Endothelial cell of hepatic sinusoid (primary cell): ENCODE measurements around the gene TSPAN5.

Experiments
- in situ Hi-C: cut with HindIII; loops from 2 replicates; pipeline ENCODE4 v1.10.0; 2017; ENCODE audit warnings: low sequenced_read_pairs

Gene TSPAN5

DNA sequence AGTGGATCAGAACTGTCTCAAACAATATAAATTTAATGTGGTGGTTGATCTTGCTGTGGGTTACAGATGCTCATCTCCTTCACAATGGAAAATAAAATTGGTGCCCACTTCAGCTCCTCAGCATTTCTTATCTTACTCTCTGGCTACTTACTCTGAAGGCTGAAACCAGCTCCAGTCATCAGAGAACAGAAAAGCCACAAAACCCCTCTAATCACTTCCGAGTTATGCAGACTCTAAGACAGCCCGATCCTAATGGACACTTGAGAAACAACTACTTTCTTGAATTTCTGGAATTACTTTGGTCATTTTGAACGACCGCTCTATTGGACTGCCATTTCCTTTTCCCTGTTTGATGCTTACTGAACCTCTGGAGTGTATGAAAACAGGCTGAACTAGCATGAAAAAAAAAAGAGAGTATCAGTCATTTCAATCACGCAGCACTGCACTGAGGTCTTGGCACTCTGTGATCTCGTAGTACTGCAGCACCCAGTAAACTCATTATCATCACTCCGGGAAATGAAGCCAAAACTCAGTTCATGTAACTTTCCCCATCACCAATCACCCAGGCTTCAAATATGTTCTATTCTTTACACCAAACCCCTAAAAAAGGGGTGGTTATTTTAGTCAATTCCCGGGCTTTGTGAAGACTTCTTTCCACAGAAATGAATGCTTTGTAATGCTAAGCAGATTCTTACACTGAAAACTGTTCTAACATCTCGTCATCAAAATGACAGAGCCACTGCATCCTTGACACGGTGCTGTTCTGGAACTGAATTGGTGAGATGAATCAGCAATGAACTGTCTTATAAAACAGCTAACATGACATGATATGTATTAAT, 54.5 kb downstream of the TSPAN5 start:
- in situ Hi-C loops: no loop called here

- in situ Hi-C loops: no loop called here
These were observed 56.1 kb downstream of the TSPAN5 start for GRCh38 chr4:98602270-98602669.

DNA sequence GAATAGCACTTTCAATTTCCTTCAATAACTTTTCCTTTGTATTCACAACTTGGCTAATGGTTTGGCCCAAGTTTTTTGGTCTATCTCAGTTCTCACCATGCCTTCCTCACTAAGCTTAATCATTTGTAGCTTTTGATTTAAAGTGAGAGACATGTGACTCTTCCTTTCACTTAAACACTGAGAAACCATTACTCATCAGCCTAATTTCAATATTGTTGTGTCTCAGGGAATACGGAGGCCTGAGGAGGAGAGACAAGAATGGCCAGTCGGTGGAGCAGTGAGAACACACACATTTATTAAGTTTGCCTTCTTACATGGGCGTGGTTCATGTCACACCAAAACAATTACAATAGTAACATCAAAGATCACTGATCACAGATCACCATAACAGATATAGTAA, 56.7 kb downstream of the TSPAN5 start:
- in situ Hi-C loops: no loop called here

DNA sequence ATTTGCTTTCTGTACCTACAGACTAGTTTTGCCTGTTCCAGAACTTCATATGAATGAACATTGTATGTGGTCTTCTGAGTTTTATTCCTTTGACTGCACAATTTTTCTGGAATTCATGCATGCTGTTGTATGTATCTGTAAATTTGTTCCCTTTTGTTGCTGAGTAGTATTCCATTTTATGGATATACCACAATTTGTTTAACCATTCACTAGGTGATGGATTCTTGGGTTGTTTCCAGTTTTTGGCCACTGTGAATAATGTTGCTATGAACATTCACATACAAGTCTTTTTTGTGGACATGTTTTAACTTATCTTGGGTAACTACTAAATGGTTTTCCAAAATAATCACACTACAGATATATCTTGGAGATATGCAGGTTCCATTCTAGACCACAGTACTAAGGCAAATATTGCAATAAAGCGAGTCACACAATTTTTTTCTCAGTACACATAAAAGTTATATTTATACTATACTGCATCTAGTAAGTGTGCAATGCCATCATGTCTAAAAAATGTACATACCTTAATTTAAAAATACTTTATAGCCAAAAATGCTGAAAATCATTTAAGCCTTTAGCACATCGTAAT, 58.7 kb downstream of the TSPAN5 start:
- in situ Hi-C loops: no loop called here

DNA sequence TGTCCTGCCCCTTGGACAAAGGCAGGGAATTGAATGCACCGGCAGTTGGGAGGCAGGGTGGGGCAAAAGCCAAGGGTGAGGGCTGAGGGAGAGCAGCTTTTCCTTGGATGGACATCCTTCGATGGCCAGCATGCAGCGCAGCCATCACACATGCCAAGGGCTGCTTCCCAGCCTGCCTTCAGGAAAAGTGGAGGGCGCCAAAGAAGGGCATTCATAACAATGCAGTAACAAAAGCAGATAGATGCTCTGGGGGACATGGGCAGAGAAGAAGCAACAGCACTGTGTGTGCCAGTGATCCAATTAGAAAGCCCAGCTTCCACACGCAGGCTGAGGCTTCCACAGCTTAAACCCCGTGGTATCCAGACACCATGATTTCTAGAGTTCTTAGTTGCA, 71.5 kb downstream of the TSPAN5 start:
- in situ Hi-C loops: no loop called here

DNA sequence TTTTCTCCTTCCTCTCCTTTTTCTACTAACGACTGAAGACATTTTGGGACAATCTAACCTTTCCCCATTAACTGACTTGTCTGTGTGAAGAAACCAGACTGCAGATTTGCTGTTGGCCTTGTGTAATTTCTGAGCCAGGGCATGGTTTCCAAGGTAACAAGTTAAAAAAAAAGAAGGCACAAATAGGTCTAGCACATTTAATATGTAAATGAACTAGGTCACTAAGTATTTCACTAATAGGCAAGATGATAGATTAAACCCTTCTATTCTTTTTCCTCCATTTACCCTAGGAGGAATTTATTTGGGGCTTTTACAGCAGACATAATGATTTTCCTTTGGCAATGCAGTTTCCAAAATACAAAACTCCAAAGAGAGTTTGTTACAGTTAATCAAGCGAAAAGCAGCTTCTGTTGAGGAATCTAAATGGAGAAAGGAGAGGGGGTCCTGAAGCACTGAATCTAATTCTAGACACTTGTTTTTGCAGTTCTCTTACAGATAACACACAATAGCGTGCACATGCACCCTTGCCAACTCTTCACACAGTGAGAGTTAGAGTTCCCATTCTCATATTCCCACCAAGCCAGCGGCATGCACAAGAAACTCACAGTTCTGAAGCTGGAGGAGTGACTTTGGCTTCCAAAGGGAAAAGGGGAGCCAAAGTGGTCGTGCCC, 72.0 kb downstream of the TSPAN5 start:
- in situ Hi-C loops: no loop called here

GRCh38 chr4:98585596-98585995, 72.8 kb downstream of the TSPAN5 start:
- in situ Hi-C loops: no loop called here

GRCh38 chr4:98584265-98584664, 74.1 kb downstream of the TSPAN5 start:
- in situ Hi-C loops: no loop called here

DNA sequence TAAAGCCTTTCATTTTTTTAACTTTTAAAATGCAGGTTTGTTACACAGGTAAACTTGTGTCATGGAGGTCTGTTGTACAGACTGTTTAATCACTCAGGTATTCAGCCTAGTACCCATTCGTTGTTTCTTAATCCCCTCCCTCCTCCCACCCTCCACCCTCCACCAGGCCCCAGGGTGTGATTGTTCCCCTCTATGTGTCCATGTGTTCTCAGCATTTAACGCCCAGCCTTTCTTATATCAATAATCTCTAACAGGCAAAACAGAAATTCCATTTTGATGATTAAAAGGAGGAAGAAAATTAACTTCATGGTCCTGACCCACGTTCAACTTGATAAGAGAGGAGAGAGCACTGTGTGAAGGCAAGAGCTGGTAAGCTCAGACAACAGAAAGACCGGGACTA, 75.1 kb downstream of the TSPAN5 start:
- in situ Hi-C loops: no loop called here

DNA sequence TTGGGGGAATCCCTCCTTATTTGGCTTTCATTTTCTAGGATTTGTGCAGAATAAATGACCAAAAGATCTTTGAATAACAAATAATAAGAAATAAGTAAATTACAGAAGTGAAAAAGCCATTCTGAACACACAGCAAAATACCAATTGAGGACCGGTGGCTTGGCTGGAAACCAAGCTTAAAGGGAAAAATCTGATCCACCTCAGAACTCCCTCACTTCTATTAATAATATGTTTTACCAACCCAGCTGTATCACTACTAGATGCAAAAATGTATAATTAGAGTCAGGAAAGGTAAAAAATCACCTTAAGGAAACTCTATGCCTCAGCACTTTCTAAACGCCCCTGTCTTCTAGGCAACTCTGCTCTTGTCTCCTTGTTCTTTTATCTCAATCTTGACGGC, 77.3 kb downstream of the TSPAN5 start:
- in situ Hi-C loops: no loop called here

GRCh38 chr4:98577956-98578355, 80.5 kb downstream of the TSPAN5 start:
- in situ Hi-C loops: no loop called here

DNA sequence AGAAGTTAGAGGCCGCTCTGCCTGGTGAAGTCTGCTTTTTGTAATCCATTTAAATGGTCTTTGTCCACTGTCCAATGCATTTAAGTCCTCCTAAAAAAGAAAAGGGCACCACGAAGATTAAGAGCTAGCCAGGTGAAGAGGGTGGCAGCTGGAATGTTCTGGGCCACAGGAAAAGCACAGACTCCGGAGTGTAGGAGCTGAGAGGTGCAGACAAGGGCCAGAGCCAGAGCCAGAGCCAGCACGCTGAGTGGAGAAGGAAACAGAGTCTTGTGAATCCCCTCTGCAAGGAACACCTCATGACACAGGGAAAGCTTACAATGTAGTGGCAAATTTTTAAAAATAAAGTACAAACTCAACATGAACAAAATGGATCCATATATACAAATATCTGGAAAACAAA, 83.6 kb downstream of the TSPAN5 start:
- in situ Hi-C loops: no loop called here

DNA sequence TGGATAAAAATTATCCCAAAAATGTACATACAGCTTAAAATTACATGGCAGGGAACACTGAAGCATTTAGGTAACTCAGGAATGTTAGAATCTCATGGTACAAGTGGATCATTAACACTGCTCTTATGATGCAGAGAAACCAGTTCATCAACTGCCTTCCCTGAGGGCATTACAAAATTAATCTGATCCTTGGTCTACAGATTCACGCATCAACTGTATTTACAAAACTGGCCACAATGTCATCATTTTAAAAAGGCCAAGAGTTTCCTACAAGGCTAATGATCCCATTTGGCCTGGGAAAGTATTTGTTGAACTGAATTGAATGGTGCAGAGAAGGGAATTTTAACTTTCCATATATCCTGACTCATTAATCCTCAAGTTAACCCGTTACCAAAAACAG, 84.6 kb downstream of the TSPAN5 start:
- in situ Hi-C loops: no loop called here

DNA sequence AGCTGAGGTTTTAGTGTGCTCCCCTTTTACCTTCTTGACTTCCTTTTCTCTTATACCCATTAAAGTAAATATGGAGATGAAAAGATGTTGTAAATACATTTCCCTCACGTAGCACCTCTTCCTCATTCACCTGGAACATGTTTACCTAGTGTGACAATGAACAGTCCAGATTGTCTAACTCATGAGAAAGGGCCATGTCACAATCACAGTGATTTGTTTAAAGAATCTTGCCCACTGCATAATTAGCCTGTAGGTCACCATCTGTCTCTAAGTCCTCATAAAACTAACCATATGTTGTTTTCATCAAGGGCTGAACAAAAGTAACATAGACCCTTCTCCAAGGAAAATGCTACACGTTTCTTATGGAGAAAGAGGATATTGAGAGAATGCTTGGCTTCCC, 85.7 kb downstream of the TSPAN5 start:
- in situ Hi-C loops: no loop called here

- in situ Hi-C loops: no loop called here
These were observed 87.1 kb downstream of the TSPAN5 start for GRCh38 chr4:98571161-98571786.

- in situ Hi-C loops: no loop called here
These were observed 88.1 kb downstream of the TSPAN5 start for GRCh38 chr4:98570151-98570797.

DNA sequence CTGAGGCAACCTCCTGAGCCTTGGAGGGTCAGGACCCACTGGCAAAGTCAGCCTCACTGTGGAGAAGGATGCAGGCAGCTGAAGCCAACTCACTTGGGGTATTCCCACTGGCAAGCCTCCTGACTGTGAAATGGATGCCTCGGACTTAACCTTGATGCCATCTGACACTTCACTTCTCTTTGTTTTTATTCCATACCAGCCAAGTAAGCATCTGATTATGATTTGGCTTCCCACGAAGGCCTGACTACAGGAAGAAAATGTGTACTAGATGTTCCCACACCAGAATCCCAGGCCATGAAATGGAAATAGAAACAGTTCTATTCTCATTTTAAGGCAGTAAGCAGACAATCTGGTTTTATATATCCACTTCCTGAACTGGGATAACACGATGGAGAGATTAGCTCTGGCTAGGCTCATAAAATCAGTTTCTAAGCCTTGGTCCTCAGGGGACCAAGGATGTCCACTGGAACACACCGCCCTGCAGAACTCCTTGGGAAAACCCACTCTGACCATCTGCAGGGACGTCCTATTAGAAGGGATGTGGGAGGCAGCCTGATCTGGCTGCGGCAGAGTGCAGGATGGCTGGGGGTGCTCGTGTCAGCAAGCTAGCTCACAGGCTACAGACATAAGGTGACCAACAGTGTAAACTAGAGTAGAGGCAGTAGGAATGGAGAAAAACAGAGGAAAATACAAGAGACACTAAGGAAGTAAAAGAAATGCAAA, 89.3 kb downstream of the TSPAN5 start:
- in situ Hi-C loops: no loop called here

DNA sequence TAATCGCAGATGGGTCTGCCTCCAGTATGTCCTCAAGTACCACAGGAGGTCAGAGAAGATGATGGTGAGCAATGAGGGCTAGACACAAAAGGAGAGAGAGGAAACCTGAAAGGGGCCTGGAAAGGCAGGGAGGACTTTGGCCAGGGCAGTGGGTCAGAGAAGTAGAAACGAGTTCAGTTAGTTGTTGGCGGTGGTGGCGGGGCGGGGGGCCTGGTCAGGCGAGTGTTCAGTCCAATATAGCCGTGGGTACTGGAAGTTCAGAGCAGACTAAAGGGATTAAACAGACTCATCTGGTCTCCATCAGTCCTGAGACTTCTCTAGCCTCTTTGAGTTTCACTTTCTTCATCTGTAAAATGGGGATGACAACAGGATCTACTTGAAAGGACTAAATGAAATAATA, 90.8 kb downstream of the TSPAN5 start:
- in situ Hi-C loops: no loop called here

DNA sequence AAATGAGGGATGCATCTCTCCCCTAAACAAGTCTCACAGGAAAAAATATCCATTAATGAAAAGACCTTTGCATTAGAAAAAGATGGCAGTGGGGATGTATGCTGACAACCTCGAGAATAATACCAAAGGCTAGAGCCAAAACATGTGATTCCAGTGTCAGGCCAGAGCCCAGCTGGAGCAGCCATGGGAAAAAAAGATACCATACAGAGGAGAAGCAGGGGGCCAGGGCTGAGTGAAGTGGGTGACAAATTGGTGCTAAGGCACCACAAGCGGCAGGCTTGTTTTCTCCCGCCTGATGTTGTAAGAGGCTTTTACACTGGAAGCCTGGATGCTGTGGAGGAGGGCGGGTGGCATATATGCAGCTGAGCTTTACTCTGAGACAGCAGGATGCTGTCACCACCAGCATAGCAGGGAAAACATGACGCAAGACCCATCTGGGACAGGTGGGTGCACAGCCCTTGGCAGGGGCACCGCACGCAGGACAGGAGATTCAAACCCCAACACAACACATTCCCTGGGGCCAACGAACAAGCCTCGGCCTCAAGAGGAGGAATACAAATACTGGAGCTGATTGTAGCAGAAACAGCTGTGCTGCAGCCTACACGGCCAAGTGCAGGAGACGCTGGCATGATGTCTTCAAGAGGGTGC, 91.9 kb downstream of the TSPAN5 start:
- in situ Hi-C loops: no loop called here

DNA sequence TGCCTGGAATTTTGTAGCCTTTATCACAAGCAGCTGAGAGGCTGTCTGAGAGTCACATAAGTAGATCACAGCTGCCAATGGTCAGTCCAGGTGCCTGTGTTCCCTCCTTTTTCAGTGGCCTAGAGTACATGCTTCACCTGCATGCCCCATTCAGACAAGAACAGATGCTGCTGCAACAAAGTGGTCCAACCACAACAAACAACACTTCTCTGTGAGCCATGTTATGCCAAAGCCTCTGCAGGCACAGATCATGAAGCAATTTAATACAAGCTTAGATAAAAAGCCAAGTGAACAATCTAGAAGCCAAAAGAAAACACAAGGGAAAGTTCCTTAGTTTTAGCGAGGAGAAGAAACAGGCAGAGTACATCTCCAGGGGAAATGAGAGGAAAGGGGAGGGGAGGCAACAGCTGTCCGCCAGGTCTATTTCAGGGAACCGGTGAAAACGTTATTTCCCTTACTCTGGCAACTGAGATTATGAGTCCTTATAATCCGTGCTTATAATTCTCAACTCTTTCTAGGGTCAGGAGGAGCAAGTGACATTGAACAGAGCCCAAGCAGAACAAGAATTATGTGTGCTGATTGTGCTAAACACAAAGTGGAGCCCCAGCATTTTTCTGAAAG, 92.6 kb downstream of the TSPAN5 start:
- in situ Hi-C loops: no loop called here
